NOMO-1 treated with dmso at 0.1 percent for 144 hours (cell line): ENCODE data around the gene OR10AD1.
"Not testable (repeated sequence)": the region's sequence is repeated elsewhere in the genome, so short reads cannot be mapped to it uniquely, and the experiment has no call there.

Experiments
- DNase-seq: peaks from one replicate; lab custom pipeline; 2025; ENCODE audit not compliant: unreplicated experiment; lab: John Stamatoyannopoulos, UW

The OR10AD1 gene

DNA sequence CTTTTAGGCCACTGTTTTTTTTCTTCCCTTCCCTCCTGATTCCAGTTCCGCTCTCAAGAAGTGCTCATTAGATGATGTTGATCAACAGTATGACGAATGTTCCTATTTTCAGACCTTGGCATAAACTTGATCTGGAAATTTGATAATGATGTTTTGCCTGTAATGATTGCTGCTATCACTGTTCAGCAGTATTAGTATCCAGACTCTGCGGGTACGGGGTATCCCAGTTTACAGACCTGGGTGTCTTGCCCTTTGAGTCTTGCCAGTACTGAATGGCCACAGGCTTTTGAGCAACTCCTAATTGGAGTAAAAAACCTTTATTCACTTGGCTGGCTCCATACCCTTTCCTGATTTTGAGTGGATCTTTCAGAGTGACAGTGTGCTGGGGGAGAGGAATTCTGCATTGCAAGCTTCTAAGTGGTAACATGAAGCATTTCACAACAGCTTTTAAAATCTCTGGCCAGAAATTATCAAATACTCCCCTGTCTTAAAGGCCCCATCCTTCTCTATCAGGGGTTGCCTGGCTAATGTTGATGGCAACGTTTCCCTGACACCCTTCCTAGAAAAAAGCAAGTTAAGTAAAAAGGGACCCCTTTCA is 39.8 kb downstream of the OR10AD1 start:
- no peak for DNase-seq

- peak; percentile 29 for DNase-seq
Measured at GRCh38 chr12:48160807-48161206, 42.3 kb downstream of the OR10AD1 start.

GRCh38 chr12:48160046-48160445 is 43.0 kb downstream of the OR10AD1 start:
- DNase-seq: no peak

DNA sequence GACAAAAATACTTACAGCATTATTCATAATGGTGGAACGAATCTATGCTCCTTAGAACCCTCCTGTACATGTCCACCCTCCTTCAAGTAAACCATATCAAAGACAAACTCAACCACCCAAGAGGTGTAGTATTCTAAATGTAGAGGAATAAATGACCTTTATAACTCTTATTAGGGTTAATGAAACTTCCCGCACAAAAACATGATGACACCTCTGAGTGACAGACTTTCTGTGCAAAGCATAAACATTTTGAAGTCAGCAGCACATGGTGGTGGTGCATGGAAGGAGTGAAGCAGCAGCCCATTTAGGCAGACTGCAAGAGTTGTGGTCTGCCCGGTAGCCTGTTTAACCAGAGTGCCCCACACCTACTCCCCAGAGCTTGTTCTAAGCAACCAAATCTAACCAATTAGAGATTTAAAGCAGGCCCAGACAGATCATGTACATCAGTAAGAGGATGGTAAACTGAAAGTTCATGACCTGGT is 45.2 kb downstream of the OR10AD1 start:
- no peak for DNase-seq

GRCh38 chr12:48157018-48157888 is 45.8 kb downstream of the OR10AD1 start, which contains the start of gene ASB8:
ASB8 (minus strand) TSS chr12:48157515; CDS start chr12:48153496, 4,019 bp downstream.
- DNase-seq: peak; percentile 97

DNA sequence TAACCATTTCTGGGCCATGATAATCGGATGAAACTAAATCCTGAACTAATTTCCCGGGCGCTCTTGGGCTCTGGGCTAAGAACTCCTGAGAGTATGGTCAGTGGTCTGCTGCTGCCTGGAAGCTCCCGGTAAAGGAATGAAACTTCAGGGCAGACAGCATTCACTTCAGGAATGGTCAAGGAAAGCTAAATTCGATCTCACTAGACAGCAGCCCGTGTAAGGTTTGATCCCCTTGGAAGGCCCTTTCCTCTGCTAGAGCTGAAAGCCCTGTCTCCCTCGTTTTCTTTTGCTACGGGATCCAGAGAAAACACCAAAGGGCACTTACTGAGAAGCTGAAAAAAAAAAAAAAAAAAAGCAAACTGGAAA is 46.5 kb downstream of the OR10AD1 start:
- DNase-seq: no peak

- DNase-seq: not testable (repeated sequence)
Measured at GRCh38 chr12:48155786-48156185, 47.3 kb downstream of the OR10AD1 start.
